ENCODE measurements around the gene BTBD16.

DNA sequence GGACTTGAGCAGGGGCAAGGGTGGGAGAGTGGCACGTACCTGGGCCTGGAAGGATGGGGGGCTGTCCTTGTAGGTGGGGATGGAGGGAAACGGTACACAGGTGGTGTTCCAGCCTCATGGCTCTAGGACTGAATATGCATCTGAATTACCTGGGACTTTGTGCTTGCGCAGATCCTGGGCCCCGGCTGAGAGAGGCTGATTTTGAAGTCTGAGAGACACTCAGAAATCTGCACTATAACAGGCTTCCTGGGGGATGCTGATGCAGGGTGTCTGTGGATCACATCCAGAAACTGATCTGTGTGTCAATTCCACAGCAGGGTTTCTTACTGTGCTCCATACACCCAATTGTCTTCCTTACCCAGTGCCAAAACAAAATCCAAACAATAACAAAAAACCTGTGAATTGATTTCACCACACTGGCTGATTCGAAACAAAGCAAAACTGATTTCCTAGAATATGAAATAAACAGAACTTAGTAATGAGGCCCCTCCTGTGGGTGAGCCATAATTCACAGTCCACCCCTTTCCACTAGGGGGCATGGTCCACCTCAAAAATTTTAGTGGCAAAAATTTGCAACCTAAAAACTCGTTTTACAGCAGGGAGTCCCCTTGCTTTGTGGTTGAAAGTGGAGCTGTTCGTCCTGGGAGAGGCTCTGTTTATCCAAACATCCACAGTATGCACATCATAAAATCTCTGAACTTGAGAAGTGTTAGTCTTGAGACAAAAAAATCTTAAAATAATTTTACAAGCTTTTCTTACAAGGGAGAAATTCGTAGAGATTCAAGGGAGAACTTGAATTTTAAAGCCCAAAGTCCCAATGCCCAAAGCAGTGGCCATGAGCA, 71.4 kb downstream of the BTBD16 start:
- TF ChIP-seq POLR2A (IDR thresholded peaks at IDR 0.05) (no peak), EP300 (IDR thresholded peaks at IDR 0.05) (no peak)
- TF ChIP-seq, protein P1, sequence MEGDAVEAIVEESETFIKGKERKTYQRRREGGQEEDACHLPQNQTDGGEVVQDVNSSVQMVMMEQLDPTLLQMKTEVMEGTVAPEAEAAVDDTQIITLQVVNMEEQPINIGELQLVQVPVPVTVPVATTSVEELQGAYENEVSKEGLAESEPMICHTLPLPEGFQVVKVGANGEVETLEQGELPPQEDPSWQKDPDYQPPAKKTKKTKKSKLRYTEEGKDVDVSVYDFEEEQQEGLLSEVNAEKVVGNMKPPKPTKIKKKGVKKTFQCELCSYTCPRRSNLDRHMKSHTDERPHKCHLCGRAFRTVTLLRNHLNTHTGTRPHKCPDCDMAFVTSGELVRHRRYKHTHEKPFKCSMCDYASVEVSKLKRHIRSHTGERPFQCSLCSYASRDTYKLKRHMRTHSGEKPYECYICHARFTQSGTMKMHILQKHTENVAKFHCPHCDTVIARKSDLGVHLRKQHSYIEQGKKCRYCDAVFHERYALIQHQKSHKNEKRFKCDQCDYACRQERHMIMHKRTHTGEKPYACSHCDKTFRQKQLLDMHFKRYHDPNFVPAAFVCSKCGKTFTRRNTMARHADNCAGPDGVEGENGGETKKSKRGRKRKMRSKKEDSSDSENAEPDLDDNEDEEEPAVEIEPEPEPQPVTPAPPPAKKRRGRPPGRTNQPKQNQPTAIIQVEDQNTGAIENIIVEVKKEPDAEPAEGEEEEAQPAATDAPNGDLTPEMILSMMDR (IDR thresholded peaks at IDR 0.05), result peak; percentile 63 to 86
